T-cell (primary cell): ENCODE measurements around the gene VPS16. TPM values are rescaled to one million over a fixed set of nuclear protein-coding genes. Genes with fewer than 3 reads are reported as not detected.

ENCODE experiments used
- ATAC-seq, 4 experiments: fragments of 200-7000 bp in 3 of 4; fragments of 150-1000 bp in 1 of 4; cut with Tn5 transposase; replicated peaks in 1 of 4; 1 replicate in 3 of 4; 2 replicates in 1 of 4; pipeline ENCODE4 v1.10.0; 2021; ENCODE audit warnings: moderate library complexity in 3 of 4, mild to moderate bottlenecking in 2 of 4, moderate number of reproducible peaks in 1 of 4
- CTCF ChIA-PET, 2 donors: fragments of 300-600 bp; sonication (Branson Sonifier 250); formaldehyde crosslinking; loops; one replicate each; lab custom pipeline; 2022; ENCODE audit warnings: antibody characterized with exemption in 2 of 2; lab: Charles Lee
- POLR2A ChIA-PET, 2 donors: fragments of 300-600 bp; sonication (Branson Sonifier 250); formaldehyde crosslinking; loops; one replicate each; lab custom pipeline; 2022; ENCODE audit warnings: antibody characterized with exemption in 2 of 2; lab: Charles Lee
- DNase-seq, 35 experiments: peaks; one replicate each; pipeline versions ENCODE4 v3.0.0 to v3.0.0-alpha.2; 2013 to 2023
- H3K27ac ChIP-seq: one replicate; pipeline ENCODE4 v1.5.1; 2013; ENCODE audit warnings: low read length
- H3K27me3 ChIP-seq, 2 experiments: replicated peaks in 1 of 2; 1 replicate in 1 of 2; 2 replicates in 1 of 2; pipeline versions ENCODE4 v1.6.1 to v1.7.0; 2013; ENCODE audit warnings: low read length in 1 of 2, mixed read lengths in 1 of 2; ENCODE audit not compliant: control insufficient read depth in 2 of 2, insufficient read depth in 2 of 2; ENCODE audit errors: extremely low read depth in 1 of 2
- H3K36me3 ChIP-seq, 2 donors: 1 replicate in 1 of 2; 2 replicates in 1 of 2; pipeline versions ENCODE4 v1.6.1 to v1.7.0; 2013; ENCODE audit warnings: low read length in 1 of 2; ENCODE audit not compliant: control insufficient read depth in 2 of 2, insufficient read depth in 1 of 2; ENCODE audit errors: extremely low read depth in 1 of 2
- H3K4me1 ChIP-seq, 2 experiments: 1 replicate in 1 of 2; 2 replicates in 1 of 2; pipeline versions ENCODE4 v1.6.1 to v1.7.0; 2013; ENCODE audit warnings: low read length in 2 of 2, mixed read lengths in 1 of 2; ENCODE audit not compliant: insufficient read depth in 2 of 2, control insufficient read depth in 1 of 2; ENCODE audit errors: extremely low read depth in 1 of 2
- H3K4me3 ChIP-seq, 2 donors: 1 replicate in 1 of 2; 2 replicates in 1 of 2; pipeline versions ENCODE4 v1.5.1 to v1.7.0; 2013; ENCODE audit warnings: mild to moderate bottlenecking in 2 of 2, low read length in 1 of 2, moderate library complexity in 1 of 2; ENCODE audit not compliant: control insufficient read depth in 1 of 2; ENCODE audit errors: extremely low read depth in 1 of 2
- H3K9me3 ChIP-seq: 2 replicates; pipeline ENCODE4 v1.7.0; 2013
- H3K27ac Mint-ChIP-seq, 2 donors: one replicate each; pipeline ENCODE4 v1.8.0; 2020 to 2021; ENCODE audit warnings: mild to moderate bottlenecking in 2 of 2, mixed read lengths in 2 of 2
- H3K27me3 Mint-ChIP-seq, 2 donors: one replicate each; pipeline ENCODE4 v1.8.0; 2021 to 2022; ENCODE audit warnings: mixed read lengths in 2 of 2
- H3K36me3 Mint-ChIP-seq: one replicate; pipeline ENCODE4 v1.8.0; 2021; ENCODE audit warnings: mixed read lengths
- H3K4me1 Mint-ChIP-seq, 3 donors: one replicate each; pipeline ENCODE4 v1.8.0; 2020 to 2022; ENCODE audit warnings: mixed read lengths in 3 of 3, mild to moderate bottlenecking in 1 of 3
- H3K4me3 Mint-ChIP-seq, 3 donors: one replicate each; pipeline ENCODE4 v1.8.0; 2020 to 2022; ENCODE audit warnings: mild to moderate bottlenecking in 3 of 3, mixed read lengths in 3 of 3, moderate library complexity in 3 of 3
- H3K9me3 Mint-ChIP-seq, 3 donors: one replicate each; pipeline ENCODE4 v1.8.0; 2020 to 2022; ENCODE audit warnings: mixed read lengths in 3 of 3
- WGBS: methylation state at CpG from one replicate; pipeline ENCODE4 v1.1.5; 2013; ENCODE audit warnings: missing lambda C conversion rate; ENCODE audit not compliant: insufficient coverage; 5-methylcytosine and 5-hydroxymethylcytosine counted together
- total RNA-seq, 35 experiments: library from RNA in 6 of 35; stranded (reverse) in 6 of 35; fragments of 120-200 nt in 1 of 35; gene quantifications; one replicate each; pipeline versions ENCODE4 v1.2.1 to v1.2.4 and lab custom pipeline; 2013 to 2026

VPS16 gene
- total RNA-seq (10 to 100 TPM; 44.5 to 72.2 (median 68.2) TPM), total RNA-seq (lab: John Stamatoyannopoulos, UW) (34.0 to 93.3 (median 67.4) reads per million in 29 experiments)
- 48.1 TPM for total RNA-seq (2013)

DNA sequence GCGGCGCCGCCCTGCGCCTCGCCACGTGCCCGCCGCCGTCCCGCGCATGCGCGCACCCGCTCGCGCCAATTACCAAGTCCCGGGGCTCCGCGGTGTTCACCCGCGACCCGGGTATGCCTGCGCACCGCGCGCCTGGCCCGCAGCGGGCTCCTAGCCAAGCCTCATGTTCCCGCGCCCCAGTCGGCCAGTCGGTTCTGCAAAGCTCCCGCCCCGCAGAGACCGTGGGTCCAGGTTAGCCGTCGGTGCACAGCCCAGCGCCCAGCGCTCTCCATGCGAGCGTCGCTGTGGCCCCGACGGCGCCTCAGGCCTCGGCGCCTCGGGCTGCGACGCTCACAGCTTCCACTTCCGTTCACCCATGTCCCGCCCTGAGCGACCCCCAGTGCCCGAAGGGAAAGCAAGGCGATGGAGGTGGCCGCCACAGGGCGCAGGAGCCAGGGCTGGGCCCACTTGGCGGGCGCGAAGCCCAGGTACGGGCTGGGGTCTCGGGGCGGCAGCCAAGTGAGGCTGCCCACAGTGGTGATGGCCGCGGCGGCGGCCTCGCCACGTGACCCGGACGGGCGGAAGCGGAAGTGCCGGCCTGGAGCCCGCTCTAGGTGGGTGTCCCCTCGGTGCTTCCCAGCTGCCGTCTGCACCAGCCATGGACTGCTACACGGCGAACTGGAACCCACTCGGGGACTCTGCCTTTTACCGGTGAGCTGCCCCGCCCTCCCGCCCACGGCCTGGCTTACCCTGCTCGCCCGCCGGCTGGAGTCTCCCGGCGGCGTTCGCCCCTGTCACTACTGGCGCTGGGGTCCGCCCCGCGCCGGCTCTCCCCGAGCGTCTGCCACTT is at the start of gene VPS16, which contains the start of gene PCED1A:
Gene VPS16, plus strand, starts transcription at position 608 of the 829 bp plus-strand sequence. Its CDS starts 30 bp downstream, at position 638.
Gene PCED1A, minus strand, starts transcription at position 518 of the 829 bp plus-strand sequence. CDS start 743 bp downstream, outside the sequence.
- H3K4me1 Mint-ChIP-seq, result peaks cover 33 to 42% (median 37%) of the 10 kb centered on the region in 3 donors
- peak within 1 kb of the TSS; percentile 85 to 89 (median 86) for H3K4me3 Mint-ChIP-seq
- H3K36me3 ChIP-seq, result peaks cover 0 to 14% of the 10 kb centered on the region in 2 donors
- WGBS, result 5% methylated on average over 94 of the region's 98 CpGs
- ATAC-seq (peak; percentile 95 to 98 (median 96)), DNase-seq (peak; percentile 77 to 92 (median 88))
- H3K36me3 Mint-ChIP-seq, result peaks cover 8% of the 10 kb centered on the region
- POLR2A ChIA-PET, result interaction anchor here in 1 of 2 donors (0.6 kb wide), 1 partner anchor 230 kb away, joined by 6 read pairs; no protein-coding TSS in a partner anchor
- H3K4me3 ChIP-seq, result peak within 1 kb of the TSS; percentile 63 to 93
- peaks cover 2 to 35% of the 10 kb centered on the region in 2 experiments for H3K4me1 ChIP-seq
- peak within 1 kb of the TSS; percentile 66 for H3K27ac ChIP-seq
- H3K27me3 ChIP-seq, result no peaks in the 10 kb centered on the region
- H3K27me3 Mint-ChIP-seq, result no peaks in the 10 kb centered on the region
- CTCF ChIA-PET, result interaction anchor here in 1 of 2 donors (0.7 kb wide), 1 partner anchor 25 kb away, joined by 3 read pairs; no protein-coding TSS in a partner anchor
- no peaks in the 10 kb centered on the region for H3K9me3 ChIP-seq
- H3K9me3 Mint-ChIP-seq, result no peaks in the 10 kb centered on the region
- H3K27ac Mint-ChIP-seq, result peak within 1 kb of the TSS; percentile 84 to 89

DNA sequence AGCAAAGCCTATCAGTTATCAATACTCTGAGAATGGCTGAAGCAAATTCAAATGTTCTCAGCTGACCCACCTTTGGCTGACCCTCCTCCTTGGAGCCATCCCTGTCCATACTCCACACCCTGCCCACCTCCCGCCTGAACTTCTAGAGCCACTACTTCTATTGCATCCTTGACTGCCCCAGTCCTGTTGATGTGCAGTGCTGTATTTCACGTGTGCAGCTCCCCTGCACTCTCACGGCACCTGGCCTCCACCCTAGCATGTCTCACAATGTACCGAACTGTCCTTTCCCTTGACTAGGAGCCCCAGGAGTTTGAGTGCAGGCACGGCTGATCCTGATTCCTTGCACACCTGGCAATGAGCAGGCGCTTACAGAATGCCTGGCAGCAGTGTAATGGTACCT is 47.1 kb upstream of the VPS16 start:
- H3K36me3 ChIP-seq, result no peaks in the 10 kb centered on the region
- H3K27ac ChIP-seq, result no peak overlapping the region
- ChIA-PET POLR2A (no interaction called here), CTCF (no interaction called here)
- H3K9me3 ChIP-seq, result no peaks in the 10 kb centered on the region
- no peak overlapping the region for H3K4me3 ChIP-seq
- H3K27me3 ChIP-seq, result peaks cover 0 to 62% of the 10 kb centered on the region in 2 experiments
- Mint-ChIP-seq H3K27ac (no peak overlapping the region), H3K4me1 (peaks cover 0 to 2% (median 0%) of the 10 kb centered on the region in 3 donors), H3K4me3 (no peak overlapping the region), H3K36me3 (no peaks in the 10 kb centered on the region), H3K27me3 (peaks cover 34 to 57% of the 10 kb centered on the region in 2 donors), H3K9me3 (no peaks in the 10 kb centered on the region)
- 89% methylated on average over 5 of the region's 6 CpGs for WGBS
- peaks cover 0 to 2% of the 10 kb centered on the region in 2 experiments for H3K4me1 ChIP-seq
- no peak for ATAC-seq
- DNase-seq, result no peak

DNA sequence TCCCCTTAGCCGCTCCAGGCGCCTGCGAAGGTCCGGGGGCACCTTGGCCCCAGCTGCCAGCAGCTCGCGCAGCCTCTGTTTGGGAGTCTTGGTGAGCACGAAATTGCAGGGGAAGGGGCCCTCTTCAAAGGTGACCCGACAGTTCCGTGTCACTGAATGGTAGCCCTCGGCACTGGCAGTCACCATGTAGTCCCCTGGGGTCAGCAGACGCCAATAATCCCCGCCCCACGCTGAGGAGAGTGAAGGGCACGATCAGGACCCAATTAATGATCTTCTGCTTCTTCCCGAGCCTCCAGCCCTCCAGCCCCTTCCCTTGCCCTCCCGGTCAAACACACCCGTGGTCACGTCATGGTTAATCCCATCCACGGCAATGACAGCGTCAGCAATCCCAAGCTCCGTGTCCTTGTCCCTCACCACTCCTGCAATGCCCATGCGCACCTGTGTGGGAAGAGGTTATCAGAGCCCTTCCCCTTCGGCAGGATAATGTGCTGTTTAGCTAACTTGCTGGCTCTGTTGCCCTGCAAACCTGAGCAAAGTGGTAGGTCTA is 46.3 kb upstream of the VPS16 start:
- 89% methylated on average over 8 of the region's 23 CpGs for WGBS
- Mint-ChIP-seq H3K27ac (no peak overlapping the region), H3K4me3 (no peak overlapping the region), H3K4me1 (peaks cover 5 to 6% (median 6%) of the 10 kb centered on the region in 3 donors), H3K36me3 (no peaks in the 10 kb centered on the region), H3K9me3 (no peaks in the 10 kb centered on the region), H3K27me3 (peaks cover 40 to 59% of the 10 kb centered on the region in 2 donors)
- ATAC-seq (no peak), DNase-seq (no peak)
- H3K27ac ChIP-seq, result no peak overlapping the region
- no peaks in the 10 kb centered on the region for H3K36me3 ChIP-seq
- H3K27me3 ChIP-seq, result peaks cover 0 to 66% of the 10 kb centered on the region in 2 experiments
- H3K4me3 ChIP-seq, result no peak overlapping the region
- ChIA-PET POLR2A (no interaction called here), CTCF (no interaction called here)
- no peaks in the 10 kb centered on the region for H3K9me3 ChIP-seq
- H3K4me1 ChIP-seq, result peaks cover 0 to 7% of the 10 kb centered on the region in 2 experiments

DNA sequence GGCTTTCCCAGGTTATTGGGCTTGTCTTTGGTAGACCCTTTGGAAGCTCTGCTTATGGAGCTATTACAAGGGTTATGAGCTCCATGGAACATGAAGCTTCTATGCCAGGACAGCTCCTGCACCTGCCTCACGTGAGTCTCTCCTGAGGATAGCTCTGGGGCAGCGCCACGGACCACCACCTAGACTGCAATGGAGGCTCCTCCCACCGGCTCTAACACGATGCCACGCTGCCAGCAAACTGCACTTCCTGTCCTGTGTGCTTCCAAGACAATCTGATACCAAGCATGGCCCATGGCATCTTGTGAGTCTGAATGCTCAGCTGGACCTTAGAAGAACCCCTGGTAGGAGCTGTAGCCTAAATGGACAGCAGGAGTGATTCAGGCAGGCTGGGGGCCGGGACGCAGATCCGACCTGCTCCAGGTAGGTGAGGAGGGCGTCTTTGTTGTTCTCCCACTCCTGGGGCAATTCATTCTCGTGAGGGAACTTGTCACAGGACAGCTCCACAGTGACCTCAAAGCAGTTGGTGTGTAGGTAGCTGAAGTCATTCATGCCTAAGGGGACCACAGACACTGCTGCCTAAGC is 45.6 kb upstream of the VPS16 start:
- ChIA-PET POLR2A (no interaction called here), CTCF (no interaction called here)
- H3K9me3 Mint-ChIP-seq, result no peaks in the 10 kb centered on the region
- no peak for DNase-seq
- peaks cover 47 to 59% of the 10 kb centered on the region in 2 donors for H3K27me3 Mint-ChIP-seq
- no peak overlapping the region for H3K27ac Mint-ChIP-seq
- Histone ChIP-seq H3K4me1 (peaks cover 0 to 14% of the 10 kb centered on the region in 2 experiments), H3K9me3 (no peaks in the 10 kb centered on the region), H3K4me3 (no peak overlapping the region), H3K27ac (no peak overlapping the region), H3K36me3 (no peaks in the 10 kb centered on the region), H3K27me3 (peaks cover 0 to 69% of the 10 kb centered on the region in 2 experiments)
- H3K4me3 Mint-ChIP-seq, result no peak overlapping the region
- H3K4me1 Mint-ChIP-seq, result peaks cover 12 to 13% (median 13%) of the 10 kb centered on the region in 3 donors
- no peak for ATAC-seq
- no peaks in the 10 kb centered on the region for H3K36me3 Mint-ChIP-seq
- WGBS, result 84% methylated on average over 10 of the region's 11 CpGs

DNA sequence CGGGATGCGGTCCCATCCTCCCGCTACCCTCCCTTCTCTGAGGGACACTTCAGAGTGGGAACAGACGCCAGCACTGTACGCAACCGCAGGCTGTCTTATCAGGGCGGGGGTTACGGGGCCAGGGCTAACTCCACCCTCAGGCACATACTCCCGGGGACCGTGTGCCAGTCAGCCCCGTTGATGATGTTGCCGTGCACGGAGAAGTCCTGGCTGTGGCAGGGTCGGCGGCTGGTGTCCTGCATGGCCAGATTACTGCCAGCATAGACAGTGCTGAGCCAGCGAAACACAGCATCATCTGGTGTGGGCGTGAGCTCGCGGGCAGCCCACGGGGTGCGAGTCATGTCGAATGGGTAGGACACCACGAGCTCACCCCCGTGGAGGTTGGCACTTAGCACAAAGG is 45.1 kb upstream of the VPS16 start:
- no peaks in the 10 kb centered on the region for H3K36me3 ChIP-seq
- 82% methylated on average over 24 of the region's 24 CpGs for whole genome bisulfite sequencing
- no peaks in the 10 kb centered on the region for H3K36me3 Mint-ChIP-seq
- H3K27me3 ChIP-seq, result peaks cover 0 to 72% of the 10 kb centered on the region in 2 experiments
- no peak overlapping the region for H3K4me3 Mint-ChIP-seq
- H3K4me1 Mint-ChIP-seq, result peaks cover 15 to 16% (median 15%) of the 10 kb centered on the region in 3 donors
- no peak overlapping the region for H3K4me3 ChIP-seq
- H3K27ac ChIP-seq, result no peak overlapping the region
- peaks cover 46 to 58% of the 10 kb centered on the region in 2 donors for H3K27me3 Mint-ChIP-seq
- ATAC-seq (no peak), DNase-seq (no peak)
- POLR2A ChIA-PET, result no interaction called here
- H3K9me3 Mint-ChIP-seq, result no peaks in the 10 kb centered on the region
- no peak overlapping the region for H3K27ac Mint-ChIP-seq
- no peaks in the 10 kb centered on the region for H3K9me3 ChIP-seq
- CTCF ChIA-PET, result interaction anchor here in 1 of 2 donors (0.6 kb wide), 1 partner anchor 1569 kb away, joined by 3 read pairs; the partner anchor contains the start of gene RAD21L1
- peaks cover 0 to 17% of the 10 kb centered on the region in 2 experiments for H3K4me1 ChIP-seq
